Kidney (tissue), 14 donors: ENCODE results near the gene CHIC2. TPM values are rescaled to one million over a fixed set of nuclear protein-coding genes. Genes with fewer than 3 reads are reported as not detected.
"Not testable (repeated sequence)": the region's sequence is repeated elsewhere in the genome, so short reads cannot be mapped to it uniquely, and the experiment has no call there.

ENCODE experiments used
- DNase-seq, 5 donors: peaks; one replicate each; pipeline ENCODE4 v3.0.0-alpha.2; 2013 to 2020
- FAIRE-seq: peaks from 2 replicates; lab custom pipeline; 2012; peaks lifted over from hg19 to GRCh38; lab: Jason Lieb, UNC
- H3K27ac ChIP-seq, 2 donors: one replicate each; pipeline ENCODE4 v1.7.0; 2013; ENCODE audit warnings: low read depth in 2 of 2, low read length in 2 of 2, inconsistent platforms in 1 of 2
- H3K27me3 ChIP-seq: one replicate; pipeline ENCODE4 v1.7.1; 2013; ENCODE audit warnings: low read length, inconsistent platforms; ENCODE audit not compliant: control insufficient read depth, insufficient read depth
- H3K36me3 ChIP-seq, 3 donors: one replicate each; pipeline versions ENCODE4 v1.7.0 to v1.7.1; 2013; ENCODE audit warnings: low read length in 3 of 3, control low read depth in 1 of 3, inconsistent platforms in 1 of 3; ENCODE audit not compliant: insufficient read depth in 3 of 3, control insufficient read depth in 2 of 3
- H3K4me1 ChIP-seq, 3 donors: one replicate each; pipeline versions ENCODE4 v1.7.0 to v1.7.1; 2013; ENCODE audit warnings: low read length in 3 of 3, inconsistent platforms in 1 of 3, low read depth in 1 of 3; ENCODE audit not compliant: control insufficient read depth in 2 of 3, insufficient read depth in 2 of 3
- H3K4me3 ChIP-seq, 3 donors: one replicate each; pipeline versions ENCODE4 v1.7.0 to v1.8.1; 2013; ENCODE audit warnings: low read length in 3 of 3, control low read depth in 1 of 3, inconsistent platforms in 1 of 3
- H3K9ac ChIP-seq, 3 donors: one replicate each; pipeline versions ENCODE4 v1.7.0 to v1.7.1; 2013; ENCODE audit warnings: low read length in 3 of 3, control low read depth in 1 of 3, inconsistent platforms in 1 of 3
- H3K9me3 ChIP-seq, 3 donors: one replicate each; pipeline versions ENCODE4 v1.7.0 to v1.7.1; 2013; ENCODE audit warnings: low read length in 3 of 3, control low read depth in 1 of 3, inconsistent platforms in 1 of 3; ENCODE audit not compliant: control insufficient read depth in 2 of 3, insufficient read depth in 1 of 3
- intact Hi-C: fragments of 100-400 bp; cut with DNase I; formaldehyde crosslinking; loops from one replicate; pipeline ENCODE4 v1.11.1; 2022
- polyA plus RNA-seq: library from polyadenylated mRNA; stranded (reverse); fragments of 350-450 nt; fragmentation: Illumina TruSeq; extraction: RNeasy Lipid Tissue Mini Kit (QIAGEN cat#74804); gene quantifications from one replicate; pipeline ENCODE4 v1.2.3, GENCODE V29; 2014; ENCODE audit warnings: low read depth, low replicate concordance; ENCODE audit not compliant: insufficient read depth
- total RNA-seq: library from RNA; stranded (reverse); fragmentation: NEBNext Ultra II Directional; extraction: Animal tissue kit (Norgen Biotek cat#: 25700); gene quantifications from one replicate; pipeline ENCODE4 v1.2.1, GENCODE V29; 2021
- TF ChIP-seq, protein P1 (sequence below): IDR thresholded peaks from 3 replicates; pipeline ENCODE4 v1.5.1; 2012; ENCODE audit warnings: mild to moderate bottlenecking, moderate library complexity, borderline replicate concordance; ENCODE audit not compliant: insufficient read depth; ENCODE audit errors: extremely low read depth
- donor health status: control.
- donor health status: control.
- donor health status: control.
- donor health status: control.
- donor health status: control.
- donor health status: DM: yes; HTN: yes; CAD: no.
- donor health status: Normal renal cell carcinoma (clear cell type).

CHIC2 gene
- total and polyA plus RNA-seq, 2 donors from 2014 or later: 13.5 to 26.6 TPM

DNA sequence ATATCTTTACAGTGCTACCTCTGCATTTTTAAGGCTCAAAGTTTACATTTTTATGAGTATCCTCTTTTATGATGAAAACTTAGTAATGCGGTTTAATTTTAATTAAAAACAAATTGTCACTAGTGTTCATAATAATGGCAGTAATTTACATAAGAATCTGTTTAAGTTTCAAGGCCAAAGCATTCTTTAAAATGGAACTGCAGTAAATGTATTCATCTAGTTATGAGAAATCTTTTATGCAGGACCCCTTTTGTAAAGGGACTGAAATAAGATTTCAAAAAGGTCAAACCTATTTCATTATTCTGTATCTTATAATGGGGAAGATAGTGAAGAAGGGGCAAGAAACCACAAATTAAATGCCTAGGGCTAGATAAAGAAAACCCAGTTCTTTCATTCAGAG, 37.1 kb downstream of the CHIC2 start:
- FAIRE-seq: no peak
- Histone ChIP-seq H3K27ac (no peak overlapping the region), H3K4me1 (peaks cover 0 to 14% (median 5%) of the 10 kb centered on the region in 3 donors), H3K9me3 (no peaks in the 10 kb centered on the region), H3K27me3 (no peaks in the 10 kb centered on the region), H3K36me3 (no peaks in the 10 kb centered on the region), H3K9ac (no peak overlapping the region), H3K4me3 (no peak overlapping the region)
- no peak for DNase-seq
- TF ChIP-seq, protein P1, sequence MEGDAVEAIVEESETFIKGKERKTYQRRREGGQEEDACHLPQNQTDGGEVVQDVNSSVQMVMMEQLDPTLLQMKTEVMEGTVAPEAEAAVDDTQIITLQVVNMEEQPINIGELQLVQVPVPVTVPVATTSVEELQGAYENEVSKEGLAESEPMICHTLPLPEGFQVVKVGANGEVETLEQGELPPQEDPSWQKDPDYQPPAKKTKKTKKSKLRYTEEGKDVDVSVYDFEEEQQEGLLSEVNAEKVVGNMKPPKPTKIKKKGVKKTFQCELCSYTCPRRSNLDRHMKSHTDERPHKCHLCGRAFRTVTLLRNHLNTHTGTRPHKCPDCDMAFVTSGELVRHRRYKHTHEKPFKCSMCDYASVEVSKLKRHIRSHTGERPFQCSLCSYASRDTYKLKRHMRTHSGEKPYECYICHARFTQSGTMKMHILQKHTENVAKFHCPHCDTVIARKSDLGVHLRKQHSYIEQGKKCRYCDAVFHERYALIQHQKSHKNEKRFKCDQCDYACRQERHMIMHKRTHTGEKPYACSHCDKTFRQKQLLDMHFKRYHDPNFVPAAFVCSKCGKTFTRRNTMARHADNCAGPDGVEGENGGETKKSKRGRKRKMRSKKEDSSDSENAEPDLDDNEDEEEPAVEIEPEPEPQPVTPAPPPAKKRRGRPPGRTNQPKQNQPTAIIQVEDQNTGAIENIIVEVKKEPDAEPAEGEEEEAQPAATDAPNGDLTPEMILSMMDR: no peak
- intact Hi-C loops: no loop called here

DNA sequence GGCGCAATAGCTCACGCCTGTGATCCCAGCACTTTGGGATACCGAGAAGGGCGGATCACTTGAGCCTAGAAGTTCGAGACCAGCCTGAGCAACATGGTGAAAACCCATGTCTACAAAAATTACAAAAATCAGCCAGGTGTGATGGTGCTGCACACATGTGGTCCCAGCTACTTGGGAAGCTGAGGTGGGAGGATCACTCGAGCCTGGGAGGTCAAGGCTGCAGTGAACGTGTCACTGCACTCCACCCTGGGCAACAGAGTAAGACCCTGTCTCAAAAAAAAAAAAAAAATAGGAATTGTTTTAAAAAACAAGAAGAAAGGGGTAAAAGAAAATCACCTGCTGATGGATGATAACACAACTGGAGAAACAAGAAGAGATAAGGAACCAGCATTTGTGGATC, 38.8 kb downstream of the CHIC2 start:
- no peak for FAIRE-seq
- Histone ChIP-seq H3K27ac (no peak overlapping the region), H3K36me3 (no peaks in the 10 kb centered on the region), H3K27me3 (no peaks in the 10 kb centered on the region), H3K9me3 (no peaks in the 10 kb centered on the region), H3K4me3 (no peak overlapping the region), H3K9ac (no peak overlapping the region), H3K4me1 (peaks cover 0 to 9% (median 2%) of the 10 kb centered on the region in 3 donors)
- TF ChIP-seq, protein P1: no peak
- intact Hi-C loops: no loop called here
- no peak for DNase-seq

DNA sequence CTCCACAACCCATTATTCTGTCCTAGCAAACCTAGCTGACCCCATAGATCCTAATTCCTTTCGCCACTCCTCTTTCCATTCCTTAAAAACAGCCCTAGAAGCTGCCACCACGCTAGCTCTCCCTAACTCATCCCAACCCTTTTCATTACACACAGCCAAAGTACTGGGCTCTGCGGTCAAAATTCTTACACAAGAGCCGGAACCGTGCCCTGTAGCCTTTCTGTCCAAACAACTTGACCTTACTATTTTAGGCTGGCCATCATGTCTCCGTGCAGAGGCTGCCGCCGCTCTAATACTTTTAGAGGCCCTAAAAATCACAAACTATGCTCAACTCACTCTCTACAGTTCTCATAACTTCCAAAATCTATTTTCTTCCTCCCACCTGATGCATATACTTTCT, 41.4 kb downstream of the CHIC2 start:
- DNase-seq: peak in 1 of 5 donors; percentile 73
- H3K36me3 ChIP-seq, FAIRE-seq, H3K27ac ChIP-seq, H3K9ac ChIP-seq, H3K27me3 ChIP-seq, H3K4me3 ChIP-seq, intact Hi-C loops, H3K9me3 ChIP-seq, H3K4me1 ChIP-seq: not testable (repeated sequence)

DNA sequence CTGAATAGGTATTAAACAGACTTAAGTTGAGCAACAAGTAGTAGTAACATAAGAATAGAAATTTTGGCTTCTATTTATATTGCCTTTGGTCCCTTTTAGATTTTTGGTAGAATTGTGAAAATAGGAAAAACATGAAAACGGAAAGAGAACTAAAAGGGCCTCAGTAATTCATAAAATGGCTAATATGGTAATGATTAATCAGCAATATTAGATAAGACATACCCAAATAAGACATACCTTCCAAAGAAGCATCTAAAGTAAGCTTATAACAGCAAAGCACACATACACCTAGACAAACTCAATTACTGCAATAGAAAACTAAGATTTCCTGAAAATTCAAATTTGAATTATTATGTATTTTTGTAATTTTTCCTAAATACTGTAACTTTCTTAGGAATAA, 46.4 kb downstream of the CHIC2 start:
- no peak overlapping the region for H3K4me3 ChIP-seq
- DNase-seq (no peak), FAIRE-seq (no peak)
- H3K4me1 ChIP-seq: peaks cover 0 to 4% (median 0%) of the 10 kb centered on the region in 3 donors
- no peak overlapping the region for H3K9ac ChIP-seq
- intact Hi-C loops: no loop called here
- no peaks in the 10 kb centered on the region for H3K36me3 ChIP-seq
- H3K9me3 ChIP-seq: no peaks in the 10 kb centered on the region
- TF ChIP-seq, protein P1: no peak
- no peaks in the 10 kb centered on the region for H3K27me3 ChIP-seq
- H3K27ac ChIP-seq: no peak overlapping the region
